Stimulated activated naive CD8-positive, alpha-beta T cell treated with anti-CD3 and anti-CD28 coated beads, Interleukin-15, Interleukin-2, amounts not matched to agents 100 U/mL and 50 U/mL, for 24 hours (primary cell): Measurements from ENCODE around the gene TFAP2E.

Experiments
- ATAC-seq: fragments of 150-1000 bp; cut with Tn5 transposase; one replicate; pipeline ENCODE4 v1.10.0; 2021
- DNase-seq: peaks from one replicate; pipeline ENCODE4 v3.0.0; 2021

Gene TFAP2E

GRCh38 chr1:35644204-35644603, 71.1 kb downstream of the TFAP2E start:
- ATAC-seq: no peak

More at GRCh38 chr1:35644204-35644603, 71.1 kb downstream of the TFAP2E start:
- no peak for DNase-seq
